ENCODE measurements around the gene TGIF2LX.
"Not testable (repeated sequence)": the region's sequence is repeated elsewhere in the genome, so short reads cannot be mapped to it uniquely, and the experiment has no call there.

TGIF2LX gene

GRCh38 chrX:89921665-89922064, at the start of gene TGIF2LX:
Gene TGIF2LX, plus strand, starts transcription at chrX:89921908. Its CDS starts 178 bp downstream, at chrX:89922086.
- DNase-seq (ENCODE audit: low spot score): not testable (repeated sequence)

DNA sequence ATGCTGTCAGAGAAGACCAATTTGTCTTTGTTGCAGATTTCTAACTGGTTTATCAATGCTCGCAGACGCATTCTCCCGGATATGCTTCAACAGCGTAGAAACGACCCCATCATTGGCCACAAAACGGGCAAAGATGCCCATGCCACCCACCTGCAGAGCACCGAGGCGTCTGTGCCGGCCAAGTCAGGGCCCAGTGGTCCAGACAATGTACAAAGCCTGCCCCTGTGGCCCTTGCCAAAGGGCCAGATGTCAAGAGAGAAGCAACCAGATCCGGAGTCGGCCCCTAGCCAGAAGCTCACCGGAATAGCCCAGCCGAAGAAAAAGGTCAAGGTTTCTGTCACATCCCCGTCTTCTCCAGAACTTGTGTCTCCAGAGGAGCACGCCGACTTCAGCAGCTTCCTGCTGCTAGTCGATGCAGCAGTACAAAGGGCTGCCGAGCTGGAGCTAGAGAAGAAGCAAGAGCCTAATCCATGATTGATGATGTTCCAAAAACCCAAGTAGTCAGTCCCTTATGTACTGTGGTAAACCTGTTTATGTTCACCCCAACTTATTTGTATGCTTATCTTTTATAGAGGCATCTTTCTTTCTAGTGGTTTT, 728 bp downstream of the TGIF2LX start:
- DNase-seq (ENCODE audit: low spot score): not testable (repeated sequence)

- DNase-seq (ENCODE audit: low spot score): not testable (repeated sequence)
Observed at GRCh38 chrX:89943077-89943476, 21.4 kb downstream of the TGIF2LX start.

DNA sequence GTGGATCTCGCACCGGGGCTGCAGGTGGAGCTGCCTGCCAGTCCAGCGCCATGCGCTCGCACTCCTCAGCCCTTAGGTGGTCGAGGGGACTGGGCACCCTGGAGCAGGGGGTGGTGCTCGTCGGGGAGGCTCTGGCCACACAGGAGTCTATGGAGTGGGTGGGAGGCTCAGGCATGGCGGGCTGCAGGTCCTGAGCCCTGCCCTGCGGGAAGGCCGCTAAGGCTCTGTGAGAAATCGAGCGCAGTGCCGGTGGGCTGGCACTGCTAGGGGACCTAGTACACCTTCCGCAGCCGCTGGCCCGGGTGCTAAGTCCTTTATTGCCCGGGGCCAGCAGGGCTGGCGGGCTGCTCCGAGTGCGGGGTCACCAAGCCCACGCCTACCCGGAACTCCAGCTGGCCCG, 43.9 kb downstream of the TGIF2LX start:
- not testable (repeated sequence) for DNase-seq (ENCODE audit: low spot score)

Measured in CD4-positive, alpha-beta T cell treated with Interleukin-2 at 100 ng/mL for 4 hours (primary cell).